H1 (cell line): ENCODE results near the gene B3GALT5. TPM values are rescaled to one million over a fixed set of nuclear protein-coding genes. Genes with fewer than 3 reads are reported as not detected.

Source experiments
- CTCF ChIA-PET: fragments of 300-600 bp; sonication (Branson Sonifier 250); formaldehyde crosslinking; loops from one replicate; lab custom pipeline; 2021; ENCODE audit not compliant: partially characterized antibody; lab: Charles Lee
- POLR2A ChIA-PET: fragments of 300-600 bp; sonication (Branson Sonifier 250); formaldehyde crosslinking; loops from one replicate; lab custom pipeline; 2021; ENCODE audit warnings: inconsistent platforms; ENCODE audit not compliant: partially characterized antibody; lab: Charles Lee
- DNase-seq, 2 experiments: peaks; one replicate each; pipeline versions ENCODE4 v3.0.0 to v3.0.0-alpha.2; 2010 to 2022; ENCODE audit warnings: low spot score in 2 of 2, low read depth in 1 of 2, mixed read lengths in 1 of 2
- FAIRE-seq: peaks from 2 replicates; lab custom pipeline; 2011; peaks lifted over from hg19 to GRCh38; lab: Jason Lieb, UNC
- H2AFZ ChIP-seq: 2 replicates; pipeline ENCODE4 v1.8.1; 2012; ENCODE audit warnings: low read length, inconsistent platforms
- H2AK5ac ChIP-seq: 2 replicates; pipeline ENCODE4 v1.6.1; 2013; ENCODE audit warnings: low read depth, low read length
- H2BK120ac ChIP-seq: replicated peaks from 2 replicates; pipeline ENCODE3; 2013; ENCODE audit warnings: low read depth, low read length, inconsistent platforms
- H2BK12ac ChIP-seq: 2 replicates; pipeline ENCODE4 v1.6.1; 2013; ENCODE audit warnings: low read depth, low read length
- H2BK15ac ChIP-seq: 2 replicates; pipeline ENCODE4 v1.6.1; 2013; ENCODE audit warnings: low read length
- H2BK20ac ChIP-seq: 2 replicates; pipeline ENCODE4 v1.6.1; 2013; ENCODE audit warnings: low read length
- H2BK5ac ChIP-seq: 2 replicates; pipeline ENCODE4 v1.6.1; 2013; ENCODE audit warnings: low read depth, low read length
- H3K14ac ChIP-seq: 2 replicates; pipeline ENCODE4 v1.6.1; 2013; ENCODE audit warnings: inconsistent platforms; ENCODE audit not compliant: insufficient read length
- H3K18ac ChIP-seq: 2 replicates; pipeline ENCODE4 v1.6.1; 2013; ENCODE audit warnings: low read length; ENCODE audit errors: extremely low read depth
- H3K23ac ChIP-seq: 2 replicates; pipeline ENCODE4 v1.6.1; 2013; ENCODE audit warnings: inconsistent platforms; ENCODE audit not compliant: insufficient read length
- H3K23me2 ChIP-seq: 2 replicates; pipeline ENCODE4 v1.6.1; 2013; ENCODE audit warnings: low read depth, low read length
- H3K27ac ChIP-seq: 2 replicates; pipeline ENCODE4 v1.6.1; 2011; ENCODE audit warnings: low read depth, low read length, inconsistent platforms
- H3K27me3 ChIP-seq, 4 experiments: replicated peaks in 1 of 4; 1 replicate in 1 of 4; 2 replicates in 3 of 4; pipeline versions ENCODE4 v1.6.1 to v1.8.1; 2011 to 2013; ENCODE audit warnings: low read length in 3 of 4, mild to moderate bottlenecking in 3 of 4, inconsistent platforms in 2 of 4, mixed read lengths in 2 of 4, moderate library complexity in 1 of 4; ENCODE audit not compliant: control insufficient read depth in 3 of 4, insufficient read depth in 3 of 4; ENCODE audit errors: extremely low read depth in 1 of 4
- H3K36me3 ChIP-seq, 4 experiments: 2 replicates each; pipeline versions ENCODE4 v1.6.1 to v1.8.1; 2011 to 2013; ENCODE audit warnings: mild to moderate bottlenecking in 4 of 4, low read length in 3 of 4, moderate library complexity in 2 of 4, control low read depth in 1 of 4, inconsistent platforms in 1 of 4; ENCODE audit not compliant: insufficient read depth in 4 of 4, control insufficient read depth in 2 of 4
- H3K4ac ChIP-seq: replicated peaks from 2 replicates; pipeline ENCODE3; 2013; ENCODE audit warnings: low read length, low read depth, mixed read lengths, inconsistent platforms; ENCODE audit not compliant: insufficient read length
- H3K4me1 ChIP-seq, 4 experiments: replicated peaks in 1 of 4; 1 replicate in 1 of 4; 2 replicates in 3 of 4; pipeline versions ENCODE4 v1.6.1 to v1.8.1; 2011 to 2013; ENCODE audit warnings: low read length in 3 of 4, inconsistent platforms in 2 of 4, mixed read lengths in 1 of 4; ENCODE audit not compliant: insufficient read depth in 4 of 4, control insufficient read depth in 3 of 4
- H3K4me2 ChIP-seq, 2 experiments: 2 replicates each; pipeline versions ENCODE4 v1.6.1 to v1.8.1; 2011 to 2013; ENCODE audit warnings: low read depth in 2 of 2, low read length in 2 of 2, control low read depth in 1 of 2, inconsistent platforms in 1 of 2, mild to moderate bottlenecking in 1 of 2; ENCODE audit not compliant: insufficient read depth in 1 of 2
- H3K4me3 ChIP-seq, 4 experiments: fragments of 200-600, 300-600 bp in 1 of 4; sonication (generic), shearing (Covaris generic), sonication (Bioruptor Twin) in 1 of 4; 2 replicates each; pipeline versions ENCODE4 v1.5.1 to v1.8.1; 2011 to 2016; ENCODE audit warnings: low read length in 4 of 4, low read depth in 3 of 4, control low read depth in 2 of 4, inconsistent platforms in 2 of 4, mild to moderate bottlenecking in 2 of 4, mixed read lengths in 1 of 4, moderate library complexity in 1 of 4; ENCODE audit not compliant: insufficient read depth in 2 of 4; ENCODE audit errors: extremely low read depth in 1 of 4
- H3K56ac ChIP-seq: replicated peaks from 2 replicates; pipeline ENCODE3; 2013; ENCODE audit warnings: low read depth, mild to moderate bottlenecking, mixed read lengths, low read length, inconsistent platforms; ENCODE audit not compliant: insufficient read length
- H3K79me1 ChIP-seq: 2 replicates; pipeline ENCODE4 v1.6.1; 2013; ENCODE audit warnings: low read depth, low read length, control low read depth
- H3K79me2 ChIP-seq, 2 experiments: 2 replicates each; pipeline versions ENCODE4 v1.6.1 to v1.8.1; 2012 to 2013; ENCODE audit warnings: low read length in 2 of 2, mild to moderate bottlenecking in 2 of 2, inconsistent platforms in 1 of 2; ENCODE audit not compliant: insufficient read depth in 2 of 2, control insufficient read depth in 1 of 2
- H3K9ac ChIP-seq, 4 experiments: replicated peaks in 1 of 4; 1 replicate in 1 of 4; 2 replicates in 3 of 4; pipeline versions ENCODE4 v1.6.1 to v1.8.1; 2011 to 2013; ENCODE audit warnings: low read depth in 3 of 4, low read length in 3 of 4, control low read depth in 2 of 4, mild to moderate bottlenecking in 2 of 4, moderate library complexity in 2 of 4, inconsistent platforms in 1 of 4; ENCODE audit errors: extremely low read depth in 1 of 4
- H3K9me3 ChIP-seq, 2 experiments: 2 replicates each; pipeline versions ENCODE4 v1.6.1 to v1.8.1; 2012 to 2013; ENCODE audit warnings: mild to moderate bottlenecking in 2 of 2, moderate library complexity in 2 of 2, control low read depth in 1 of 2, inconsistent platforms in 1 of 2, low read depth in 1 of 2, low read length in 1 of 2, mixed read lengths in 1 of 2; ENCODE audit not compliant: insufficient read depth in 2 of 2
- H4K20me1 ChIP-seq, 2 experiments: replicated peaks in 1 of 2; 2 replicates each; pipeline versions ENCODE3 to v1.8.1; 2011 to 2013; ENCODE audit warnings: inconsistent platforms in 2 of 2, low read length in 2 of 2, mild to moderate bottlenecking in 1 of 2; ENCODE audit not compliant: insufficient read depth in 2 of 2, control insufficient read depth in 1 of 2
- H4K5ac ChIP-seq: 2 replicates; pipeline ENCODE4 v1.6.1; 2013; ENCODE audit warnings: low read length, low read depth, mixed read lengths, inconsistent platforms; ENCODE audit not compliant: insufficient read length
- H4K8ac ChIP-seq: 2 replicates; pipeline ENCODE4 v1.8.0; 2013; ENCODE audit warnings: mild to moderate bottlenecking, moderate library complexity, low read length, inconsistent platforms; ENCODE audit not compliant: insufficient read depth; ENCODE audit errors: extremely low read depth
- H4K91ac ChIP-seq: replicated peaks from 2 replicates; pipeline ENCODE3; 2013; ENCODE audit warnings: low read length, mixed read lengths, inconsistent platforms; ENCODE audit not compliant: insufficient read length
- ASH2L ChIP-seq: fragments of 200-600, 300-600 bp; sonication (generic); IDR thresholded peaks from one replicate; pipeline ENCODE4 v1.7.1; 2017; ENCODE audit warnings: low read length
- GABPA ChIP-seq: IDR thresholded peaks from 2 replicates; pipeline ENCODE4 v1.6.1; 2011; ENCODE audit warnings: mild to moderate bottlenecking, low read length, moderate library complexity, borderline replicate concordance; ENCODE audit not compliant: insufficient read depth
- GTF2F1 ChIP-seq: IDR thresholded peaks from 2 replicates; pipeline ENCODE4 v1.6.1; 2012; ENCODE audit warnings: low read depth, low read length, improper control_type of control experiment, borderline replicate concordance
- POLR2AphosphoS5 ChIP-seq: IDR thresholded peaks from 2 replicates; pipeline ENCODE4 v1.6.1; 2011; ENCODE audit warnings: low read depth, low read length
- POU5F1 ChIP-seq: IDR thresholded peaks from 2 replicates; pipeline ENCODE4 v1.6.1; 2011; ENCODE audit warnings: low read depth, mild to moderate bottlenecking, low read length, moderate library complexity
- RNF2 ChIP-seq: fragments of 200-900, 300-1000 bp; sonication (generic); IDR thresholded peaks from 2 replicates; pipeline ENCODE4 v1.7.1; 2016; ENCODE audit warnings: borderline replicate concordance, low read depth, mild to moderate bottlenecking, antibody characterized with exemption, low read length; ENCODE audit not compliant: poor library complexity, severe bottlenecking; ENCODE audit errors: missing control alignments
- SIN3A ChIP-seq, 2 experiments: IDR thresholded peaks in 1 of 2; conservative IDR thresholded peaks in 1 of 2; 2 replicates each; pipeline ENCODE4 v1.6.1; 2011 to 2012; ENCODE audit warnings: low read length in 2 of 2, improper control_type of control experiment in 1 of 2, low read depth in 1 of 2, mild to moderate bottlenecking in 1 of 2
- WGBS, 2 experiments: shearing (Covaris generic) in 1 of 2; methylation state at CpG; one replicate each; pipeline versions ENCODE4 v1.1.6 to v1.1.7; 2013 to 2015; ENCODE audit warnings: low lambda C conversion rate in 2 of 2, mixed read lengths in 2 of 2, inconsistent platforms in 1 of 2, low coverage in 1 of 2, missing lambda C conversion rate in 1 of 2; ENCODE audit not compliant: insufficient replicate concordance in 2 of 2, insufficient coverage in 1 of 2, insufficient read length in 1 of 2; ENCODE audit errors: extremely low coverage in 1 of 2, missing lambda C conversion rate in 1 of 2; 5-methylcytosine and 5-hydroxymethylcytosine counted together
- polyA plus RNA-seq, 7 experiments: library from polyadenylated mRNA; depleted of rRNA in 3 of 7; stranded (reverse) in 5 of 7; unstranded in 2 of 7; fragments of >200 nt in 5 of 7; fragments of 200-250 nt in 2 of 7; gene quantifications; 1 replicate in 5 of 7; 2 replicates in 1 of 7; 4 replicates in 1 of 7; pipeline versions ENCODE4 v1.2.1 to v1.2.3, GENCODE V29; 2011 to 2013; ENCODE audit warnings: missing spikeins in 2 of 7, mixed read lengths in 2 of 7
- total RNA-seq: library from RNA; stranded (reverse); fragmentation: NEBNext Ultra II Directional; extraction: Animal tissue kit (Norgen Biotek cat#: 25700); gene quantifications from 2 replicates; pipeline ENCODE4 v1.2.1, GENCODE V29; 2021

B3GALT5 gene
- total and polyA plus RNA-seq, 2 of the 8 experiments (the other 6 are each of a cell fraction or from before 2014, with no cell fraction given): 11.9 to 25.1 TPM

DNA sequence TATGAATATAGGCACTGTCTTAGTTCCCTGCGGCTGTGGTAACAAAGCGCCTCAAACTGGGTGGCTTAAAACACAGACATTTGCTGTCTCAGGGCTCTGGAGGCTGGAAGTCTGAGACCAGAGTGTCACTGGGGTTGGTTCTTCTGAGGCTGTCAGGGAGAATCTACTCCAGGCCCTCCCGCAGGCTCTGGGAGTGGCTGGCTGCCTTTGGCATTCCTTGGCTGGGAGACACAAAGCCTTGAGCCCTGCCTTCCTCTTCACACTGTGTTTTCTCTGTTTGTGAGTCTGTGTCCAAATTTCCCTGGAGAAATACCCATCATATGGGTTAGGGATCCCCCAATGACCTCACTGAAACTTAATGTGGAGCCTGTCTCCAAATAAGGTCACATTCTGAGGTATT is 38.5 kb downstream of the B3GALT5 start:
- H4K91ac ChIP-seq: no peak overlapping the region
- no peak overlapping the region for H3K4me2 ChIP-seq
- 96% methylated on average over 3 of the region's 3 CpGs; no CpG with 5 or more reads in 1 of the 2 experiments for WGBS, 2 experiments
- no peak overlapping the region for H3K9ac ChIP-seq
- H3K23me2 ChIP-seq: no peaks in the 10 kb centered on the region
- no peak overlapping the region for H3K14ac ChIP-seq
- no peak overlapping the region for H4K8ac ChIP-seq
- H3K4me3 ChIP-seq: no peak overlapping the region
- no peaks in the 10 kb centered on the region; a peak in 1 of 7 replicates for H3K27me3 ChIP-seq
- no peak overlapping the region for H2AFZ ChIP-seq
- H3K79me2 ChIP-seq: peaks cover 0 to 37% of the 10 kb centered on the region in 2 experiments; a peak in 2 of 4 replicates
- H3K79me1 ChIP-seq: no peaks in the 10 kb centered on the region; the same call in 1 of the 2 replicates
- no peak overlapping the region for H2BK15ac ChIP-seq
- no peak for DNase-seq
- no peak overlapping the region for H2BK5ac ChIP-seq
- FAIRE-seq: no peak
- no peak overlapping the region for H3K18ac ChIP-seq
- no peaks in the 10 kb centered on the region for H3K9me3 ChIP-seq
- H3K4me1 ChIP-seq: no peaks in the 10 kb centered on the region
- H2BK20ac ChIP-seq: no peak overlapping the region
- POLR2A ChIA-PET: interaction anchor here (0.7 to 1.4 kb wide), 2 partner anchors 12 to 28 kb away, joined by 4 to 5 read pairs; no protein-coding TSS in a partner anchor
- no peak overlapping the region for H2BK12ac ChIP-seq
- H3K27ac ChIP-seq: no peak overlapping the region
- no peak overlapping the region for H3K4ac ChIP-seq
- no peak overlapping the region for H2BK120ac ChIP-seq
- peaks cover 15 to 82% (median 32%) of the 10 kb centered on the region in 4 experiments for H3K36me3 ChIP-seq
- H3K56ac ChIP-seq: no peak overlapping the region
- H4K5ac ChIP-seq: no peak overlapping the region
- CTCF ChIA-PET: no interaction called here
- H2AK5ac ChIP-seq: no peak overlapping the region
- no peaks in the 10 kb centered on the region for H4K20me1 ChIP-seq
- H3K23ac ChIP-seq: no peak overlapping the region
- TF ChIP-seq POLR2AphosphoS5 (no peak), POU5F1 (no peak), RNF2 (no peak), GTF2F1 (no peak), SIN3A (conservative IDR thresholded peaks at IDR 0.05 in 1 of 2, IDR thresholded peaks at IDR 0.05 in 1 of 2; ENCODE audit: low read depth in 1 of 2, low read length in 2 of 2) (no peak), GABPA (no peak), ASH2L (no peak)
